HepG2 (cell line): ENCODE data around the gene TACC3. TPM values are rescaled to one million over a fixed set of nuclear protein-coding genes. Genes with fewer than 3 reads are reported as not detected.
A peak's percentile ranks its signal among the peaks of the same experiment; 100 is the strongest.

ENCODE experiments used
- AFF4 ChIP-seq: sonication (generic); formaldehyde crosslinking; IDR thresholded peaks from 2 replicates; pipeline ENCODE4 v1.4.0; 2020; ENCODE audit warnings: missing genetic modification reagents
- BHLHE40 ChIP-seq: IDR thresholded peaks from 2 replicates; pipeline ENCODE4 v1.6.1; 2011; ENCODE audit warnings: low read length, improper control_type of control experiment
- CBX2 ChIP-seq, 2 experiments: fragments of 200-600 bp in 1 of 2; sonication (generic); formaldehyde crosslinking in 1 of 2; IDR thresholded peaks; 2 replicates each; pipeline versions ENCODE4 v1.7.0 to v1.8.1; 2018 to 2022; ENCODE audit warnings: low read depth in 2 of 2, low read length in 1 of 2, mild to moderate bottlenecking in 1 of 2, missing genetic modification reagents in 1 of 2
- CSRNP2 ChIP-seq: sonication (generic); formaldehyde crosslinking; conservative IDR thresholded peaks from 2 replicates; pipeline ENCODE4 v1.8.0; 2022; ENCODE audit warnings: low read depth, missing genetic modification reagents
- IKZF4 ChIP-seq: sonication (generic); formaldehyde crosslinking; IDR thresholded peaks from 2 replicates; pipeline ENCODE4 v1.5.1; 2020; ENCODE audit warnings: borderline replicate concordance, mild to moderate bottlenecking, low read depth, missing genetic modification reagents; ENCODE audit errors: not compliant biosample characterization
- MXD1 ChIP-seq: sonication (generic); formaldehyde crosslinking; IDR thresholded peaks from 2 replicates; pipeline ENCODE4 v1.4.0; 2020; ENCODE audit warnings: mild to moderate bottlenecking, missing genetic modification reagents
- NBN ChIP-seq: fragments of 450-650 bp; conservative IDR thresholded peaks from 2 replicates; pipeline ENCODE4 v1.6.1; 2017
- NFRKB ChIP-seq: fragments of 450-650 bp; IDR thresholded peaks from 2 replicates; pipeline ENCODE4 v1.6.1; 2017
- PPARG ChIP-seq: conservative IDR thresholded peaks from 2 replicates; pipeline ENCODE4 v1.6.1; 2016; ENCODE audit warnings: missing biosample characterization, missing genetic modification reagents
- ZBTB20 ChIP-seq: sonication (generic); formaldehyde crosslinking; IDR thresholded peaks from 2 replicates; pipeline ENCODE4 v1.8.1; 2023; ENCODE audit warnings: missing genetic modification reagents, low read depth, mild to moderate bottlenecking, borderline replicate concordance
- ZFP36L1 ChIP-seq: sonication (generic); formaldehyde crosslinking; IDR thresholded peaks from 2 replicates; pipeline ENCODE4 v1.8.0; 2022; ENCODE audit warnings: mild to moderate bottlenecking, missing genetic modification reagents, moderate library complexity
- ZNF142 ChIP-seq: sonication (generic); formaldehyde crosslinking; IDR thresholded peaks from 2 replicates; pipeline ENCODE4 v1.4.0; 2020; ENCODE audit warnings: missing genetic modification reagents
- ZNF232 ChIP-seq: sonication (generic); formaldehyde crosslinking; IDR thresholded peaks from 2 replicates; pipeline ENCODE4 v1.4.0; 2020; ENCODE audit warnings: missing genetic modification reagents, borderline replicate concordance
- ZNF333 ChIP-seq: sonication (generic); formaldehyde crosslinking; IDR thresholded peaks from 2 replicates; pipeline ENCODE4 v1.4.0; 2020; ENCODE audit warnings: mild to moderate bottlenecking, missing genetic modification reagents, borderline replicate concordance
- ZNF451 ChIP-seq: sonication (generic); formaldehyde crosslinking; IDR thresholded peaks from 2 replicates; pipeline ENCODE4 v1.5.0; 2020; ENCODE audit warnings: mild to moderate bottlenecking, missing genetic modification reagents
- ZNF790 ChIP-seq: sonication (generic); formaldehyde crosslinking; IDR thresholded peaks from 2 replicates; pipeline ENCODE4 v1.8.0; 2022; ENCODE audit warnings: missing genetic modification reagents, mild to moderate bottlenecking, borderline replicate concordance
- ZSCAN25 ChIP-seq: sonication (generic); formaldehyde crosslinking; IDR thresholded peaks from 2 replicates; pipeline ENCODE4 v1.8.0; 2022; ENCODE audit warnings: mild to moderate bottlenecking, missing genetic modification reagents
- polyA plus RNA-seq, 8 experiments: library from polyadenylated mRNA; depleted of rRNA in 3 of 8; stranded (reverse) in 7 of 8; unstranded in 1 of 8; fragments of >200 nt; fragmentation: Illumina TruSeq in 4 of 8; extraction: Trizol in 4 of 8; gene quantifications; 2 replicates each; pipeline versions ENCODE4 v1.2.1 to v1.2.3, GENCODE V29; 2011 to 2016; ENCODE audit warnings: low read depth in 4 of 8, missing spikeins in 1 of 8, mixed read lengths in 1 of 8; ENCODE audit not compliant: insufficient read depth in 1 of 8
- total RNA-seq, 5 experiments: library from RNA; depleted of rRNA; stranded (reverse); fragments of >200 nt; fragmentation: Illumina TruSeq; extraction: Trizol; gene quantifications; 2 replicates each; pipeline ENCODE4 v1.2.3, GENCODE V29; 2016; ENCODE audit warnings: low read depth in 1 of 5

Gene TACC3
- total and polyA plus RNA-seq, 2 of the 13 experiments (the other 11 are each of a cell fraction or from before 2014, with no cell fraction given): 20.3 to 21.2 TPM

GRCh38 chr4:1777822-1778641 is 56.7 kb downstream of the TACC3 start (continued):
- TF ChIP-seq ZNF142: no peak
- TF ChIP-seq PPARG (CRISPR knock-in tag): 0 out of 2 replicates have a peak, but pooled peaks have one; percentile 7
- TF ChIP-seq NFRKB: no peak
- no peak for TF ChIP-seq ZFP36L1 (CRISPR knock-in tag)
- TF ChIP-seq ZNF790 (CRISPR knock-in tag): no peak
- TF ChIP-seq AFF4 (CRISPR knock-in tag): no peak
- TF ChIP-seq IKZF4 (CRISPR knock-in tag): peak; percentile 41
- TF ChIP-seq CSRNP2: no peak
- TF ChIP-seq MXD1 (CRISPR knock-in tag): no peak
- TF ChIP-seq NBN: no peak
- TF ChIP-seq BHLHE40: peak; percentile 69
- no peak for TF ChIP-seq CBX2 (IDR thresholded peaks at IDR 0.05; ENCODE audit: low read depth, low read length)
- no peak for TF ChIP-seq CBX2 (CRISPR knock-in tag; IDR thresholded peaks at IDR 0.05; ENCODE audit: low read depth)
- no peak for TF ChIP-seq ZBTB20 (CRISPR knock-in tag)
- no peak for TF ChIP-seq ZSCAN25
- no peak for TF ChIP-seq ZNF451 (CRISPR knock-in tag)
- peak; percentile 43; the same call in 1 of the 2 replicates for TF ChIP-seq ZNF232 (CRISPR knock-in tag)
- no peak for TF ChIP-seq ZNF333 (CRISPR knock-in tag)
